K562 (cell line): ENCODE measurements around the gene ARSA. TPM values are rescaled to one million over a fixed set of nuclear protein-coding genes. Genes with fewer than 3 reads are reported as not detected.

Source experiments
- BACH1 ChIP-seq: fragments of 200-800 bp; sonication (Bioruptor generic); IDR thresholded peaks from 2 replicates; pipeline ENCODE4 v1.6.1; 2016; ENCODE audit warnings: missing genetic modification characterization, missing compliant biosample characterization
- CCNT2 ChIP-seq: IDR thresholded peaks from 2 replicates; pipeline ENCODE4 v1.6.1; 2011; ENCODE audit warnings: borderline replicate concordance, low read depth, mild to moderate bottlenecking, moderate library complexity, mixed read lengths, low read length; ENCODE audit not compliant: insufficient read length; ENCODE audit errors: extremely low read depth
- GABPB1 ChIP-seq: sonication (generic); formaldehyde crosslinking; IDR thresholded peaks from 2 replicates; pipeline ENCODE4 v1.8.0; 2022; ENCODE audit warnings: mild to moderate bottlenecking, missing genetic modification reagents
- HES1 ChIP-seq: fragments of 450-650 bp; IDR thresholded peaks from 2 replicates; pipeline ENCODE4 v1.6.1; 2016; ENCODE audit warnings: low read depth, mild to moderate bottlenecking, moderate library complexity
- MBD2 ChIP-seq: sonication (generic); IDR thresholded peaks from 2 replicates; pipeline ENCODE4 v1.6.1; 2016; ENCODE audit warnings: low read depth, borderline replicate concordance
- MYNN ChIP-seq, 2 experiments: sonication (generic); formaldehyde crosslinking in 1 of 2; IDR thresholded peaks; 2 replicates each; pipeline versions ENCODE4 v1.5.0 to v1.6.1; 2016 to 2020; ENCODE audit warnings: antibody characterized with exemption in 1 of 2, missing genetic modification reagents in 1 of 2
- NFE2L1 ChIP-seq: fragments of 450-650 bp; IDR thresholded peaks from 2 replicates; pipeline ENCODE4 v1.6.1; 2016; ENCODE audit warnings: missing genetic modification characterization, low read depth, mild to moderate bottlenecking, missing compliant biosample characterization, moderate library complexity, borderline replicate concordance
- RCOR1 ChIP-seq, 2 experiments: IDR thresholded peaks; 2 replicates each; pipeline ENCODE4 v1.6.1; 2012; ENCODE audit warnings: low read depth in 2 of 2, low read length in 2 of 2, borderline replicate concordance in 1 of 2, improper control_type of control experiment in 1 of 2
- ZBTB40 ChIP-seq, 2 experiments: fragments of 450-650 bp in 1 of 2; sonication (generic) in 1 of 2; formaldehyde crosslinking in 1 of 2; IDR thresholded peaks; 2 replicates each; pipeline versions ENCODE4 v1.7.1 to v1.9.0; 2016 to 2022; ENCODE audit warnings: inconsistent platforms in 1 of 2, mild to moderate bottlenecking in 1 of 2, missing genetic modification reagents in 1 of 2
- ZC3H11A ChIP-seq: IDR thresholded peaks from 2 replicates; pipeline ENCODE4 v1.6.1; 2012; ENCODE audit warnings: low read depth, low read length, improper control_type of control experiment
- ZFP91 ChIP-seq: sonication (generic); formaldehyde crosslinking; IDR thresholded peaks from 2 replicates; pipeline ENCODE4 v1.8.0; 2022; ENCODE audit warnings: mild to moderate bottlenecking, missing genetic modification reagents
- ZFX ChIP-seq: sonication (generic); formaldehyde crosslinking; IDR thresholded peaks from 2 replicates; pipeline ENCODE4 v1.8.0; 2022; ENCODE audit warnings: mild to moderate bottlenecking, missing genetic modification reagents, moderate library complexity
- ZNF184 ChIP-seq: sonication (generic); formaldehyde crosslinking; IDR thresholded peaks from 2 replicates; pipeline ENCODE4 v1.5.0; 2020; ENCODE audit warnings: missing genetic modification reagents
- polyA plus RNA-seq, 8 experiments: library from polyadenylated mRNA; depleted of rRNA in 4 of 8; stranded (reverse) in 5 of 8; unstranded in 3 of 8; fragments of >200 nt; fragmentation: Nextera tagmentation in 2 of 8; fragmentation: Illumina TruSeq in 1 of 8; extraction: Ambion mirVana in 2 of 8; extraction: Trizol in 1 of 8; gene quantifications; 2 replicates each; pipeline versions ENCODE4 v1.2.1 to v1.2.3, GENCODE V29; 2011 to 2014; ENCODE audit warnings: inconsistent platforms in 1 of 8, missing spikeins in 1 of 8
- total RNA-seq, 7 experiments: library from RNA; depleted of rRNA in 6 of 7; stranded (reverse); fragments of >200 nt in 6 of 7; fragmentation: Illumina TruSeq in 2 of 7; extraction: Trizol in 2 of 7; gene quantifications; 2 replicates each; pipeline versions ENCODE4 v1.2.1 to v1.2.3, GENCODE V29; 2011 to 2021; ENCODE audit warnings: low replicate concordance in 1 of 7
- TF ChIP-seq, protein P1 (sequence below): sonication (generic); formaldehyde crosslinking; IDR thresholded peaks from 2 replicates; pipeline ENCODE4 v1.8.0; 2022; ENCODE audit warnings: mild to moderate bottlenecking, missing genetic modification reagents

The ARSA gene
- total and polyA plus RNA-seq, 9 of the 15 experiments (the other 6 are each of a cell fraction or from before 2014, with no cell fraction given) = 0.32 to 10.9 (median 1.8) TPM; not detected in 1

DNA sequence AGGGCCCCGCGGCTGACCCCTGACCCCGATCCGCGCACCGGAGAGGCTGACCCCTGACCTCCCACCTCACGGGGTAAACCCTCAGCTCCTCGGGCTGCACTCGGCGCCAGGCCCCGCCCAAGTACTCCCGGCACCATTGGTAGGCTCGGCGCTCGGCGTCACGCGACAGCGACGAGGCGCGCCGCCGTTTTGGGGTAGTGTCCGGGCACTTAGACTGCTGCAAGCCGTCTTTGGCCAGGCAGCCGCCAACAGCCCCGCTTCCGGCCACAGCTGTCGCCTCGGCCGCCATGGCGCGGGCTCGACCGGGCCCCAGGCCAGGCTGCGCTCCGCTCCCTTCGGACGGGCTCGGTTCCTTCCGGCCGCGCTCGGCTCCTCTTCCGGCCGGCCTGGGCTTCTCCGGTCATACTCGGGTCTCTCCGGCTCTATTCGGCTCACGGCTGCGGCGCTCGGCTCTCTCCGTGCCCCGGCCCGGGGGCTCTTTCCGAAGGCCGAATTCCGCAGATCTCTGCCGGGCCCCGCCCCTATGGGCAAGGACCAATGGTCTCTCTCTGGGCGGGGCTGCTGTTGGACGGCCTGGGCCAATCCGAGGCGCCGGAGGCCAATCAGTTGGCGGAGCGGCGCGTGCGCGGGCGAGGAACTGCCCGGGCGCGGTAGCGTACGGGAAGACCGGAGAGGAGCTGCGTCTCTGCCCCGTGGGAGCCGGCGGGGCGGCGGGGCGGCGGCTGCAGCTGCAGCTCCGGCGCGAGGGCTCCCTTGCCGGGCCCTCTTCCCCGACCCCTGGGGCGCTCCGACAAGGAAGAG lies 45.3 kb downstream of the ARSA start, which contains the start of gene CHKB (continued):
- TF ChIP-seq ZFP91 = no peak
- no peak for TF ChIP-seq MYNN (IDR thresholded peaks at IDR 0.05)
- no peak for TF ChIP-seq MYNN (CRISPR knock-in tag; IDR thresholded peaks at IDR 0.05)
- no peak for TF ChIP-seq NFE2L1 (tag)
- TF ChIP-seq MBD2 = 0 out of 2 replicates have a peak, but pooled peaks have one; percentile 27
- peak; percentile 76 for TF ChIP-seq ZBTB40 (IDR thresholded peaks at IDR 0.05)
- no peak for TF ChIP-seq ZBTB40 (CRISPR knock-in tag; IDR thresholded peaks at IDR 0.05)
- TF ChIP-seq ZNF184 (CRISPR knock-in tag) = no peak
- TF ChIP-seq ZC3H11A = no peak
- TF ChIP-seq ZFX = peak; percentile 90
- TF ChIP-seq BACH1 = no peak
- TF ChIP-seq HES1 = no peak
- TF ChIP-seq CCNT2 = peak; percentile 22
- 0 out of 4 replicates have a peak, but pooled peaks of 1 of the 2 experiments have one; percentile 4 for TF ChIP-seq RCOR1 (IDR thresholded peaks at IDR 0.05; ENCODE audit: borderline replicate concordance in 1 of 2, low read depth in 2 of 2, low read length in 2 of 2)
- peak; percentile 66; the same call in 1 of the 2 replicates for TF ChIP-seq GABPB1 (CRISPR knock-in tag)
- TF ChIP-seq, protein P1, sequence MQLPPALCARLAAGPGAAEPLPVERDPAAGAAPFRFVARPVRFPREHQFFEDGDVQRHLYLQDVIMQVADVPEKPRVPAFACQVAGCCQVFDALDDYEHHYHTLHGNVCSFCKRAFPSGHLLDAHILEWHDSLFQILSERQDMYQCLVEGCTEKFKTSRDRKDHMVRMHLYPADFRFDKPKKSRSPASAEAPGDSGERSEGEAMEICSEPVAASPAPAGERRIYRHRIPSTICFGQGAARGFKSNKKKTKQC (CRISPR knock-in tag) = no peak
